Body of pancreas (tissue), 4 donors: ENCODE measurements around the gene SMPD3.

Source experiments
- CTCF ChIP-seq, 7 experiments: fragments of 450-650 bp in 4 of 7; fragments of 200-600 bp in 3 of 7; sonication (generic) in 3 of 7; IDR thresholded peaks; one replicate each; pipeline ENCODE4 v1.5.1; 2016 to 2019; ENCODE audit warnings: antibody characterized with exemption in 7 of 7
- POLR2A ChIP-seq, 3 donors: fragments of 450-650 bp; IDR thresholded peaks; one replicate each; pipeline ENCODE4 v1.6.1; 2016; ENCODE audit warnings: antibody characterized with exemption in 3 of 3, mild to moderate bottlenecking in 2 of 3

- no peak for TF ChIP-seq CTCF (IDR thresholded peaks at IDR 0.05)
- TF ChIP-seq POLR2A (IDR thresholded peaks at IDR 0.05): no peak
Measured at GRCh38 chr16:68350813-68351350, 97.4 kb downstream of the SMPD3 start.
